Astrocyte (in vitro differentiated cells and primary cell): ENCODE results near the gene SH3D21.

Experiments used
- CTCF ChIP-seq: IDR thresholded peaks from 2 replicates; pipeline ENCODE4 v1.5.1; 2011; ENCODE audit warnings: low read depth, mild to moderate bottlenecking, inconsistent platforms, low read length, moderate library complexity; ENCODE audit not compliant: insufficient read depth
- EZH2 ChIP-seq: IDR thresholded peaks from 2 replicates; pipeline ENCODE4 v1.6.1; 2012; ENCODE audit warnings: mild to moderate bottlenecking, low read length, inconsistent platforms; ENCODE audit not compliant: insufficient read depth

GRCh38 chr1:36367798-36368197, 61.6 kb downstream of the SH3D21 start:
- TF ChIP-seq CTCF (no peak), EZH2 (no peak)
